Measurements from ENCODE around the gene ZNF316. TPM values are rescaled to one million over a fixed set of nuclear protein-coding genes. Genes with fewer than 3 reads are reported as not detected.
"Not testable (repeated sequence)": the region's sequence is repeated elsewhere in the genome, so short reads cannot be mapped to it uniquely, and the experiment has no call there.

Gene ZNF316
- polyA plus RNA-seq, 1 donor = 27.5 TPM

- no peak for DNase-seq (ENCODE audit: low read depth)
Observed at GRCh38 chr7:6621195-6622133, 15.7 kb upstream of the ZNF316 start.

- DNase-seq (ENCODE audit: low read depth) = no peak
Observed at GRCh38 chr7:6622134-6622710, 14.9 kb upstream of the ZNF316 start.

- no peak for DNase-seq (ENCODE audit: low read depth)
Observed at GRCh38 chr7:6623589-6624245, 13.4 kb upstream of the ZNF316 start.

GRCh38 chr7:6624246-6624611 lies 12.9 kb upstream of the ZNF316 start:
- DNase-seq (ENCODE audit: low read depth) = no peak

- DNase-seq (ENCODE audit: low read depth) = no peak
Observed at GRCh38 chr7:6628045-6628444, 9.1 kb upstream of the ZNF316 start.

GRCh38 chr7:6630007-6630849 lies 6.9 kb upstream of the ZNF316 start:
- no peak for DNase-seq (ENCODE audit: low read depth)

- DNase-seq (ENCODE audit: low read depth) = no peak
Observed at GRCh38 chr7:6631605-6632004, 5.5 kb upstream of the ZNF316 start.

- no peak for DNase-seq (ENCODE audit: low read depth)
Observed at GRCh38 chr7:6634021-6634420, 3.1 kb upstream of the ZNF316 start.

GRCh38 chr7:6634971-6635370 lies 2.1 kb upstream of the ZNF316 start:
- not testable (repeated sequence) for DNase-seq (ENCODE audit: low read depth)

GRCh38 chr7:6637544-6638229 lies 569 bp downstream of the ZNF316 start:
- DNase-seq (ENCODE audit: low read depth) = no peak

- DNase-seq (ENCODE audit: low read depth) = no peak
Observed at GRCh38 chr7:6639032-6639431, 1.9 kb downstream of the ZNF316 start.

GRCh38 chr7:6639627-6640026 lies 2.5 kb downstream of the ZNF316 start:
- no peak for DNase-seq (ENCODE audit: low read depth)

GRCh38 chr7:6640246-6640721 lies 3.2 kb downstream of the ZNF316 start:
- no peak for DNase-seq (ENCODE audit: low read depth)

- no peak for DNase-seq (ENCODE audit: low read depth)
Observed at GRCh38 chr7:6641305-6642035, 4.4 kb downstream of the ZNF316 start.

GRCh38 chr7:6642239-6642839 lies 5.2 kb downstream of the ZNF316 start:
- DNase-seq (ENCODE audit: low read depth) = no peak

- DNase-seq (ENCODE audit: low read depth) = no peak
Observed at GRCh38 chr7:6642861-6643640, 5.9 kb downstream of the ZNF316 start.

- DNase-seq (ENCODE audit: low read depth) = no peak
Observed at GRCh38 chr7:6643915-6644625, 7.0 kb downstream of the ZNF316 start.

GRCh38 chr7:6644728-6645127 lies 7.6 kb downstream of the ZNF316 start:
- DNase-seq (ENCODE audit: low read depth) = no peak
